ENCODE results near the gene INHBB.

The INHBB gene

DNA sequence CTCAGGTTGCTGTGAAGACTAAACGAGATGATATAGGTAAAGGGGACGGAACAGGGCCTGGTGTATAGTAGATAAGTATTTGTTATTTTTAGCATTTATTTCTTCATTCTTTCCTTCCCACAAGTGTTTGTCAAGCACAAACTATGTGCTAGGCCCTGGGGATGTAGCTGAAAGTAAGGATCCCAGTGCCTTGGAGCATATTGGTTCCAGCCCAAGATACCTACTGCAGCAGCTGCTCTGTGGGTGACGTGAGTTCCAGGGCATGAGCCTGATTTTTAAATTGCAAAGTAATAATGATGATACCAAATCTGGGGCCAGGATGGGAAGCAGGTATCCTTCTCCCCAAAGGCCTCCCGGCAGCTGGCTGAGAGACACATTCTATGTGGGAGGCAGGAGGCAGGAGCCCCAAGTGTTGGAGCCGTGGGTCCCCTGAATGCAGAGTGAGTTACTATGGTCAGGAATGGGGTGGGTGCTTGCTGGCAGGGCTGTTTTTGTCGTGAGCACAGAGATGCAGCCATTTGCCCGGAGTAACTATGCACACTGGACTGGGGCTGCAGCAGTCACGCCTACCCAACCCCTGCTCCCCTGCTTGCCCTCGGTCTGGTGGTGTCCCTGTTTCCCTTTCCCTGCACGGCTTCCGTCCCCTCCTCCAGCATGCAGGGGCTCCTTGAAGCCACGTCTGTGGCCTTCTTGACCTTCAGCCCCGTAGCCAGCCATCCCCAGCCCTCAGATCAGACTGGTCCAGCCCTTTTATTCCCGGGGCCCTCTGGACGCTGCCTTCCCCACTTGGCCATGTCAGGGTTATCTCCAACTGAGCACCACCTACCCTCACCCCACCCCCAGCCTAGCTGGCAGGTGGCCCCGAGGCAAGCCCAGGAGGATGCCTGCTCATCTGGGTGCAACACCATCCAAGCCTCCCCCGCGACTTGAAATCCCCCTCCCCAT, 52.4 kb downstream of the INHBB start:
- no peak overlapping the region for H3K4me3 ChIP-seq (ENCODE audit: low read depth, low read length)
- peak; percentile 70 for DNase-seq (ENCODE audit: low read depth, low spot score)
- ChIA-PET POLR2A (no interaction called here), CTCF (interaction anchor here (1.1 to 1.5 kb wide), 2 partner anchors 84 to 279 kb away, joined by 3 to 4 read pairs; no protein-coding TSS in a partner anchor)
- TF ChIP-seq, protein P1, sequence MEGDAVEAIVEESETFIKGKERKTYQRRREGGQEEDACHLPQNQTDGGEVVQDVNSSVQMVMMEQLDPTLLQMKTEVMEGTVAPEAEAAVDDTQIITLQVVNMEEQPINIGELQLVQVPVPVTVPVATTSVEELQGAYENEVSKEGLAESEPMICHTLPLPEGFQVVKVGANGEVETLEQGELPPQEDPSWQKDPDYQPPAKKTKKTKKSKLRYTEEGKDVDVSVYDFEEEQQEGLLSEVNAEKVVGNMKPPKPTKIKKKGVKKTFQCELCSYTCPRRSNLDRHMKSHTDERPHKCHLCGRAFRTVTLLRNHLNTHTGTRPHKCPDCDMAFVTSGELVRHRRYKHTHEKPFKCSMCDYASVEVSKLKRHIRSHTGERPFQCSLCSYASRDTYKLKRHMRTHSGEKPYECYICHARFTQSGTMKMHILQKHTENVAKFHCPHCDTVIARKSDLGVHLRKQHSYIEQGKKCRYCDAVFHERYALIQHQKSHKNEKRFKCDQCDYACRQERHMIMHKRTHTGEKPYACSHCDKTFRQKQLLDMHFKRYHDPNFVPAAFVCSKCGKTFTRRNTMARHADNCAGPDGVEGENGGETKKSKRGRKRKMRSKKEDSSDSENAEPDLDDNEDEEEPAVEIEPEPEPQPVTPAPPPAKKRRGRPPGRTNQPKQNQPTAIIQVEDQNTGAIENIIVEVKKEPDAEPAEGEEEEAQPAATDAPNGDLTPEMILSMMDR (IDR thresholded peaks at IDR 0.05; ENCODE audit: insufficient read depth, low read length, missing control alignments): no peak

DNA sequence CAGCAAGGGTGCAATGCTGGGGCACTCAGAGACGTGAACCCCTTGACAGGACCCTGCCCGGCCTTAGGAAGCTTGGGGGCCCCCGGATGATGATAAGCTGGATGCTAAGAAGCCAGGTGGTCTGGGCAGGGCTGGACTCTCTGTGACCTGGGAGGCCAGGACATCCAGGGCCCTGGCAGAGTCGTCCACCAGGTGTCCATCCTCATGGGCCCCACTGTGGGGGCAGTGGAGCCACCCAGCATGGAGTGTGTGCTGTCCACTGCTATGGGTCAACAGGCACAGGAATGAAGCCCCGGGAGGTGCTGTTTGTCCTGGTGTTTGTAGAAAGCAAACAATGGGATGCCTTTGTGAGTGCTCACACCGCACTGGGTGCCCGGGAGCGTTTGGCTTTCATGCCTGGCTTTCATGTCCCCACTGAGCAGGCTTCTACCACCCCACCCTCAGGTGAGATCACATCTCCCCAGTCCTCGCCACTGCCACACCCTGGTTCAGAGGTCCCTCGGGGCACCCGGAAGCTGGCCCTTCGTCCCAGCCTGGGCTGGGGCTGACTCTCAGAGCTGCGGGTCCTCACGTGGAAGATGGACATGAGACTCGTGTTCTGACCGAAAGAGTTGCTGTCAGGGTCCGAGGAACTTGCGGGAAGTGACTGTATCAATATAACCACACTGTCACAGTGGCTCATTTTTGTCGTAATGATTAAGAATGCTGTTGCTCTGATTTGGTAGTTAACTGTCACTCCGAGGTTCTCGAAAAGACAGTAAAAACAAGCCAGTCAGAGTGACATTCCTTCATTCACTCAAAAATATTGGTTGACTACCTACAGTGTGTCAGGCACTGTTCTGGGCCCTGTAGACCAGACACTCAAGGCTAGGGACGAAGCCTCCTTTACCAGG, 53.3 kb downstream of the INHBB start:
- no peak overlapping the region for H3K4me3 ChIP-seq (ENCODE audit: low read depth, low read length)
- CTCF ChIA-PET: no interaction called here
- POLR2A ChIA-PET: no interaction called here
- no peak for DNase-seq (ENCODE audit: low read depth, low spot score)
- TF ChIP-seq, protein P1 (IDR thresholded peaks at IDR 0.05; ENCODE audit: insufficient read depth, low read length, missing control alignments): no peak

DNA sequence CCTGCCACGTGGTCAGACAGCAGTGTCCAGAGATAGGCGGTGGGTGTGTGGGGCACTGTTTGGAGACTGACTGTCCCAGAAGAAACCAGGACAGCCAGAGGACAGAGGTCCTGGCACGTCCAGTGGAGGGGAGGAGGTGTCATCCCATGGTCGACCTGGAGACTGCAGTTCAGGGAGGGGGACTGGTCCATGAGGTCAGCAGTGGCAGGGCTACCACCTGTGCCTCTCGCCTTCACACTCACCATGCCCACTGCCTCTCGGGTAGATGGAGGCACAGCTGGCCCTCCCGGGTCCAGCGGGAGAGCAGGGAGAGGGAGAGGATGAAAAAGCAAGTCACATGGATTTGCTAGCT, 53.9 kb downstream of the INHBB start:
- ChIA-PET POLR2A (no interaction called here), CTCF (interaction anchor here (0.9 kb wide), 1 partner anchor 86 kb away, joined by 3 read pairs; no protein-coding TSS in a partner anchor)
- no peak for DNase-seq (ENCODE audit: low read depth, low spot score)
- no peak overlapping the region for H3K4me3 ChIP-seq (ENCODE audit: low read depth, low read length)
- TF ChIP-seq, protein P1 (IDR thresholded peaks at IDR 0.05; ENCODE audit: insufficient read depth, low read length, missing control alignments): no peak

DNA sequence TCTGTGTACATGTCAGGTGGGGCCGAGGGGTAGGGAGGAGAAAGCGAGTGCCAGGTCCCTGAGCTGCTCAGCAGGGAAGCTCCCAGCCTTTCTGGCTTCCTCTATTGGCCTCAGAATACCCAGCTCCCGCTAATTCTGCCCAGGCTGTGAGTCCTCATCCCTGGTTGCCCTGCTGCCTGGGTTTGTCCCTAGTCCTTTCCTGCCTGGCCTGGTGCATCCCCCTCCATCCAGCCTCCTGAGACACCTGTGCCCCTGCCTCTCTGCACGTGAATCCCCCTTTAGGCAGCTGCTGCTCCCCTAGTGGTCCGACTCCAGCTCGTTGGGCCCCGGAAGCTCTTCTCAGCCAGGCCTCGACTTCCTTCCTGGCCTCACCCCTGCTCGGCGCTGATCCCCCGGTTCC, 54.6 kb downstream of the INHBB start:
- TF ChIP-seq, protein P1 (IDR thresholded peaks at IDR 0.05; ENCODE audit: insufficient read depth, low read length, missing control alignments): no peak
- POLR2A ChIA-PET: no interaction called here
- no peak for DNase-seq (ENCODE audit: low read depth, low spot score)
- H3K4me3 ChIP-seq (ENCODE audit: low read depth, low read length): no peak overlapping the region
- CTCF ChIA-PET: interaction anchor here (0.9 kb wide), 1 partner anchor 87 kb away, joined by 3 read pairs; no protein-coding TSS in a partner anchor

Measured in AG04449 (cell line).